Endothelial cell (in vitro differentiated cells): ENCODE data around the gene FDXR. TPM values are rescaled to one million over a fixed set of nuclear protein-coding genes. Genes with fewer than 3 reads are reported as not detected.

Experiments used
- DNase-seq: peaks from one replicate; pipeline ENCODE4 v3.0.0; 2021; ENCODE audit warnings: low spot score
- H3K27ac Mint-ChIP-seq: one replicate; pipeline ENCODE4 v1.8.0; 2021; ENCODE audit warnings: mixed read lengths, inconsistent platforms; ENCODE audit not compliant: unreplicated experiment
- H3K27me3 Mint-ChIP-seq: one replicate; pipeline ENCODE4 v1.8.0; 2021; ENCODE audit warnings: mild to moderate bottlenecking, moderate library complexity, mixed read lengths, inconsistent platforms; ENCODE audit not compliant: unreplicated experiment
- H3K36me3 Mint-ChIP-seq: one replicate; pipeline ENCODE4 v1.8.0; 2021; ENCODE audit warnings: mild to moderate bottlenecking, low read depth, mixed read lengths, inconsistent platforms; ENCODE audit not compliant: unreplicated experiment
- H3K4me1 Mint-ChIP-seq: one replicate; pipeline ENCODE4 v1.8.0; 2021; ENCODE audit warnings: mild to moderate bottlenecking, mixed read lengths, inconsistent platforms; ENCODE audit not compliant: unreplicated experiment
- H3K4me3 Mint-ChIP-seq: one replicate; pipeline ENCODE4 v1.8.0; 2021; ENCODE audit warnings: mild to moderate bottlenecking, mixed read lengths, inconsistent platforms; ENCODE audit not compliant: unreplicated experiment
- H3K9me3 Mint-ChIP-seq: one replicate; pipeline ENCODE4 v1.8.0; 2021; ENCODE audit warnings: mixed read lengths, inconsistent platforms; ENCODE audit not compliant: unreplicated experiment
- total RNA-seq: library from RNA; stranded (reverse); fragmentation: NEBNext Ultra II Directional; extraction: Animal tissue kit (Norgen Biotek cat#: 25700); gene quantifications from one replicate; pipeline ENCODE4 v1.2.1, GENCODE V29; 2021; ENCODE audit not compliant: unreplicated experiment
- TF ChIP-seq, protein P1 (sequence below): fragments of 200-600 bp; sonication (generic); IDR thresholded peaks from one replicate; pipeline ENCODE4 v1.5.0; 2021; ENCODE audit warnings: antibody characterized with exemption; ENCODE audit not compliant: unreplicated experiment

Gene FDXR
- total RNA-seq, 1 donor from 2014 or later, result 22.1 TPM

- TF ChIP-seq, protein P1, sequence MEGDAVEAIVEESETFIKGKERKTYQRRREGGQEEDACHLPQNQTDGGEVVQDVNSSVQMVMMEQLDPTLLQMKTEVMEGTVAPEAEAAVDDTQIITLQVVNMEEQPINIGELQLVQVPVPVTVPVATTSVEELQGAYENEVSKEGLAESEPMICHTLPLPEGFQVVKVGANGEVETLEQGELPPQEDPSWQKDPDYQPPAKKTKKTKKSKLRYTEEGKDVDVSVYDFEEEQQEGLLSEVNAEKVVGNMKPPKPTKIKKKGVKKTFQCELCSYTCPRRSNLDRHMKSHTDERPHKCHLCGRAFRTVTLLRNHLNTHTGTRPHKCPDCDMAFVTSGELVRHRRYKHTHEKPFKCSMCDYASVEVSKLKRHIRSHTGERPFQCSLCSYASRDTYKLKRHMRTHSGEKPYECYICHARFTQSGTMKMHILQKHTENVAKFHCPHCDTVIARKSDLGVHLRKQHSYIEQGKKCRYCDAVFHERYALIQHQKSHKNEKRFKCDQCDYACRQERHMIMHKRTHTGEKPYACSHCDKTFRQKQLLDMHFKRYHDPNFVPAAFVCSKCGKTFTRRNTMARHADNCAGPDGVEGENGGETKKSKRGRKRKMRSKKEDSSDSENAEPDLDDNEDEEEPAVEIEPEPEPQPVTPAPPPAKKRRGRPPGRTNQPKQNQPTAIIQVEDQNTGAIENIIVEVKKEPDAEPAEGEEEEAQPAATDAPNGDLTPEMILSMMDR, result no peak
- Mint-ChIP-seq H3K27me3 (peaks cover 8% of the 10 kb centered on the region), H3K36me3 (no peaks in the 10 kb centered on the region), H3K4me1 (peaks cover 3% of the 10 kb centered on the region), H3K27ac (no peak overlapping the region), H3K9me3 (no peaks in the 10 kb centered on the region), H3K4me3 (no peak overlapping the region)
- DNase-seq, result no peak
Measured at GRCh38 chr17:74879308-74879707, 6.5 kb upstream of the FDXR start.

DNA sequence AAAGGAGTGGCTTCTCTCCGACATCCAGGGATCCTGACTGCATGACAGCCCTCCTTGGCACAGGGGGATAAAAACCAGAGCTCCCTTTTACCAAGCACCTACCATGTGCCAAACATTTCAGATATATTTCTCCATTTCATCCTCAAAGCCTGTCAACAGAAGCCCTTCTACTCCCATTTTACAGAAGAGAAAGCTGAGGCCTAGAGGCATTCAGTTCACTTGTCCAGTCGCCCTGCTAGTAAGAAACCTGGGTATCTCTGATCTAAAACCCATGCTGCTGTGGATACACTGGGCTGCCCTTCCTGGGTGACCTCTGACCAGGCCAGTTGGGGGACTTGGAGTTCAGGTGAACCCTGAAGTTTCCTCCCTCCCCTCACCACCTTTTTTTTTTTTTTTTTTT lies 5.9 kb upstream of the FDXR start:
- Mint-ChIP-seq H3K9me3 (no peaks in the 10 kb centered on the region), H3K4me3 (no peak overlapping the region), H3K27me3 (peaks cover 8% of the 10 kb centered on the region), H3K4me1 (peaks cover 3% of the 10 kb centered on the region), H3K36me3 (no peaks in the 10 kb centered on the region), H3K27ac (no peak overlapping the region)
- TF ChIP-seq, protein P1, result no peak
- no peak for DNase-seq

- Mint-ChIP-seq H3K36me3 (no peaks in the 10 kb centered on the region), H3K27me3 (peaks cover 12% of the 10 kb centered on the region), H3K9me3 (no peaks in the 10 kb centered on the region), H3K4me3 (no peak overlapping the region), H3K4me1 (peaks cover 3% of the 10 kb centered on the region), H3K27ac (no peak overlapping the region)
- TF ChIP-seq, protein P1, result no peak
- DNase-seq, result no peak
Measured at GRCh38 chr17:74877592-74878548, 5.1 kb upstream of the FDXR start.

- no peak overlapping the region for H3K4me3 Mint-ChIP-seq
- TF ChIP-seq, protein P1, result no peak
- H3K9me3 Mint-ChIP-seq, result no peaks in the 10 kb centered on the region
- H3K27me3 Mint-ChIP-seq, result peaks cover 20% of the 10 kb centered on the region
- H3K4me1 Mint-ChIP-seq, result peaks cover 18% of the 10 kb centered on the region
- H3K27ac Mint-ChIP-seq, result no peak overlapping the region
- no peak for DNase-seq
- peaks cover 5% of the 10 kb centered on the region for H3K36me3 Mint-ChIP-seq
Measured at GRCh38 chr17:74875977-74876593, 3.3 kb upstream of the FDXR start.
